Heart left ventricle (tissue), 13 donors: ENCODE results near the gene IGF1R.

Experiments
- CTCF ChIP-seq, 12 donors: fragments of 200-600 bp; sonication (generic) in 4 of 12; IDR thresholded peaks; one replicate each; pipeline versions ENCODE4 v1.5.0 to v1.8.0; 2018 to 2022; ENCODE audit warnings: antibody characterized with exemption in 12 of 12, mild to moderate bottlenecking in 5 of 12
- POLR2A ChIP-seq, 2 donors: fragments of 450-650 bp; IDR thresholded peaks; one replicate each; pipeline ENCODE4 v1.6.1; 2017; ENCODE audit warnings: antibody characterized with exemption in 2 of 2, mild to moderate bottlenecking in 2 of 2, moderate library complexity in 2 of 2
- donor health status: ischemic (EF 13 %, LVEDD 7.1; RV severe dilation, severe dysfunction).
- donor health status: DM: no; HTN: yes; CAD: no.
- donor health status: DM: no; HTN: no; CAD: no.
- donor health status: ischemic (EF 25% LVEDD 6.9; RV normal size, moderate dysfunction).
- donor health status: ischemic (EF 25% LVEDD 5.7; RV mildly dilated, moderate dysfunction).
- donor health status: ischemic (EF 35%, LVEDD 5.7; RV mildly dilated, moderate dysfunction).
- donor health status: nonischemic (EF 11% LVEDD 7.7; RV severe dilation, severe dysfunction).
- donor health status: DM: yes; HTN: yes; CAD: no.
- donor health status: PGD.
- donor health status: ischemic (EF 29% LVEDD 5.4; RV normal size, mild dysfunction).
- donor health status: nonischemic (EF 23%, LVEDD 6.1; RV moderate dilation, normal function).

DNA sequence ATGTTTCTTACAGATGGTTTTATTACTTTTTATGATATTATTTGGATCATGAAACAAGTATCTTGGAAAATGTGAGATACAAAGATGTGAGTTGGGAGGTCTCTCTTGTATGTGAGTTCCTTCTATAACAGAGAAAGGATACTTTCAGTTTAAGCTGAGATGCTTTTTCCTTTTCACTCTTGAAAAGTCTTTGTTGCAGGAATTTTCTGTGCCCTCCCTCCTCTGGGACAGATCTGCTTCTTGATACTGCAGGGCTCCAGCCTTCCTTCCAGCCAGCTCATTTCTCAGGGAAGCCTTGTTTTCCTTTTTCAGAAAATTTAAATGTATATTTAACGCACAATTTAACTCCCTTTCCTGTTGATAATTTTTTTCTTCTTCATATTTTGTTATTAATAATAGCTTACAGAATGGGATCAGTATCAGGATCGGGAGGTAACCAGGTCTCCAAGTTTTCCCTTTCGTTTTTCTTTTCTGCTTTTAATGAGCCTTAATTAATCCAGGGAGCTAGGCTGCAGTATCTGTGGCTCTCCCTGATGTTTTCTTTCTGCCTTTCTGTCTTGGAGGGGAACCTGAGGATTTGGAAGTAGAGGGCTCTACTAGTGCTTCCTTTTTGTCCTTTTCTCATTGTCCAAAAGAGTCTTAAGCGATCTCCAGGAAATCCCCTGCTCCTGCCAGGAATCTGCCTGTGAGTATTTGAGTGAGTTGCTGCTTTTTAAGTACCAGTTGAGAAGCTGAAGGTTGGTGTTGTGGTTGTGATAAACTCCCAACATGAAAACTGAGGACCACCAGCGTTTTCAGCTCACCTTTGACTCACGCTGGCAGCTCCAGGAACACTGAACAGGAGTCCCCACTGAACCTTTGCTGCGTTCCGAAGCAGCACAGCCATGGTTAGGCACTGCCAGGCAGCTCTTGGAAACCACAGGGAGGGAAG, 105.7 kb downstream of the IGF1R start:
- no peak for TF ChIP-seq CTCF (IDR thresholded peaks at IDR 0.05)
- TF ChIP-seq POLR2A (IDR thresholded peaks at IDR 0.05), result no peak
